Germinal center (tissue), 1 donor: ENCODE results near the gene SQOR.

Source experiments
- DNase-seq: peaks from one replicate; pipeline ENCODE4 v3.0.0; 2012; ENCODE audit warnings: mixed read lengths, low spot score

The SQOR gene

DNA sequence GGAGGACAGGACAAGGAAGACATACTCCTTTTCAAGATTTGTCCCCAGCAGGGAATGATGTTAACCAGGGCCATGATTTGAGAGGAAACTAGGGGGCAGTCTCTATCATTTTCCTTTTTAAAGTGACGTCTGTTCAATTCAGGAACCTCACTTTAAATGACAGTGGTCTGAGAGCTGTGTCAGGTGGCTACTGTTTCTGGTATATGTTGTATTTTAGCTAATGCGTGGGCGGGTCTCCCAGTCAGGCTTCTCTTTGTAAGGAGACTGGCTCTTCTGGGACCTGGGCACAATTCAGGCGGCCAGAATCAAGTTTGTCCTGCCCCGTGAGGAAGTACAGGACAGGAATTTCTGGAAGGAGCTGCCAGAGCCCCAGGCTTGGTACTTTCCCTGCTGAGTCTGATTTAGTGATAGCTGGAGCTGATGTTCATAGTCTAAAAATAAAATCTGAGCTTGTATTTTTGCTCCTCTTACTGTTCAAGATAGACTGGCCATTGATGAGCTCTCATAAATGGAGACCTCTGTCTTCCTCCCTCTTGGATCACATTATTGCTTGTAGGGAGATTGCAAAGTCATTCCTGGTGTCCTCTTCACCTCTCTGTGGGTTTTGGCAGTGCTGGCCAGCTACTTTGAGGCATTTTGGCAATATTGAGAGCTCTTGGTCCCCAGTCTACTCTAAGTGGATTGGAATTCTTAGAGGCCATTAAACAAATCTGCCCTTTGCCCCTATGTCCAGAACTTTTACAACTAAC, 25.6 kb downstream of the SQOR start:
- DNase-seq = no peak

DNA sequence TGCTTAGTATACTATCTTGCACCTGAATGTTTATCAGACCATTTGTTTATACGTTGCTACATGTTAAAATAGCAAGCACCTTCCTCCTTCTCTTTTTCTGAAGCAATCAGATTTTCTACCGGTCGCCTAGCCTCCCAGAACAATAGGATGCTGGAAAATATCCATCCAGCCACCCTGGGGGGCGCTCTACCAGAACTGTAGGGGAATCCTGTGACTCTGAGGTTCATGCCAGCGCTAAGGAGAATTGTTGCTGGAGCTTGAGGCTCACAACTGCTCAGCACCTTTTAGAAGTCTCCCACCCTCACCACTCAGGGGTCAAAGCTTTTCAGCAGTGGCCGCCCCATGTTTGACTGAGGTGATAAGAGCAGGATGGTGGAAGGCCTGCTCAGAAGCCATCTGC, 27.5 kb downstream of the SQOR start:
- no peak for DNase-seq

DNA sequence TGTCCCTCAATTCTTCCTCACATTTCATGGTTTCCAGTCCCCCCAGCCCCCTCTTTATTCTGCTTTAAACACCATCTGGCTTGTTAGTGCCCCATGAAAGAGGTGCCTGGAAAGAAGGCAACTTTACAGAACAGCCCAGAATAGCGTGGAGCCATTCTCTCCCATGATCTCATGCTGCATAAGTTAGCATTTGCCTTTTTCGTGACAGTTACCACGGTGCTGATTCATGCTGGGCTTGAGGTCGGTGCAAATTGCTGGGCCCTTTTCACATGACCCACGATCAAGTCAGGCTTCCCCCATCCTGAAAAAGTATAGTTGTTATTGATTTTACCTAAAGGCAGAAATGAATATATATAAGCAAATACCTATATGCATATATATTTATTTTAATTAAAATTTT, 29.6 kb downstream of the SQOR start:
- no peak for DNase-seq

DNA sequence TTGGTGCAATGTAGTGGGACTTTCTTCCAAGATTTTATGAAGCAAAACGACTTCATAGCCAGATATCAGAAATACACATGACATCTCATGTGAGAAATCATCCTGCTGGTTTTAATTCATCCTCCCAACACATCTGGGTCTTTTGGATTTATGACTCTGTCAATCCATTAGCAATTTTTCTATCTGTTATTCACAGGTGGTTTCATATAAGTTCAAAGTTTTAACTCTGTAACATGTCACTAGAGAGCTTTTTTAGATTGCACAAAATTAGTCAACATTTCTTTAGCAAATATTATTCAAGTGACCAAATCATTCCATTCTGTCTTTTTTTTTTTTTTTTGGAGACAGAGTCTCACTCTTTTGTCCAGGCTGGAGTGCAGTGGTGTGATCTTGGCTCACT, 30.4 kb downstream of the SQOR start:
- DNase-seq = no peak

DNA sequence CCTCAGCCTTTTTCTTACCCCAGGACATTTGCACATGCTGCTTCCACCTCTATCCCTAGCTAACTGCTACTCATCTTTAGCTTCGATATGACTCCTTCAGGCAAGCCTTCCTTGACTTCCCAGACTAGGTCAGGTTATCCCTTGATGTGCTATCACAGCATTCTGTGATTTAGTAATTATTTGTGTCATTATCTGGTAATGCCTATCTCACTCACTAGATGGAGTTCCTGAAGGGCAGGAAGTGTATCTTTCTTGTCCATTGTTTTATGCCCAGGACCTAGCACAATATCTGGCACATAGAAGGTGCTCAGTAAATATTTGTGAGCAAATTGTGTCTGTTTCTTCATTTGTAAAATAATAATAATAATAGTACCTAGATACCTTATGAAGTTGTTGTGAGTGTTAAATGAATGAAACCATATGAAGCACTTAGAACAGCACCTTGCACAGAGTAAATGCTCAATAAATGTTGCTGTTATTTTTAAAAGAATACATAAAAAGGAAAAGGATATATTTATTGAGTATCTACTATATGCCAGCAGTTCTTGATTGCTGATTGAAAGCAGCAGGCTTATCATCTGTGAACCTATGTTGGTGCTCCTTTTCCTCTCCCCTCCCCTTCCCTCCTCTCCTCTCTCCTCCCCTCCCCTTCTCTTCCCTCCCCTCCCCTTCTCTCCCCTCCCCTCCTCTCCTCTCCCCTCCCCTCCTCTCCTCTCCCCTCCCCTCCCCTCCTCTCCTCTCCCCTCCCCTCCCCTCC, 31.5 kb downstream of the SQOR start:
- no peak for DNase-seq

DNA sequence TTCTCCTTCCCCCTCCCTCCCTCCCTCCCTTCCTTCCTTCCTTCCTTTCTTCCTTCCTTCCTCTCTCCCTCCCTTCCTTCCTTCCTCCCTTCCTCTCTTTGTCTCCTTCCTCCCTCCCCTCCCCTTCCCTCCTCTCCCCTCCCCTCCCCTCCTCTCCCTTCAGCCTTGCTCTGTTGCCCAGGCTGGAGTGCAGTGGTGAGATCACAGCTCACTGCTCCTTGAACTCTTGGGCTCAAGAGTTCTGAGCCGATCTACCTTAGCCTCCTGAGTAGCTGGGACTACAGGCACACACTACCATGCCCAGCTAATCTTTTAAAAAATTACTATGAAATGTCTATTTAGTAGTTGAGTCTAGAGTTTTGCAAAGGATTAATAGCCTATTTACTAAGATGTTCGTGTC, 32.2 kb downstream of the SQOR start:
- DNase-seq = no peak

DNA sequence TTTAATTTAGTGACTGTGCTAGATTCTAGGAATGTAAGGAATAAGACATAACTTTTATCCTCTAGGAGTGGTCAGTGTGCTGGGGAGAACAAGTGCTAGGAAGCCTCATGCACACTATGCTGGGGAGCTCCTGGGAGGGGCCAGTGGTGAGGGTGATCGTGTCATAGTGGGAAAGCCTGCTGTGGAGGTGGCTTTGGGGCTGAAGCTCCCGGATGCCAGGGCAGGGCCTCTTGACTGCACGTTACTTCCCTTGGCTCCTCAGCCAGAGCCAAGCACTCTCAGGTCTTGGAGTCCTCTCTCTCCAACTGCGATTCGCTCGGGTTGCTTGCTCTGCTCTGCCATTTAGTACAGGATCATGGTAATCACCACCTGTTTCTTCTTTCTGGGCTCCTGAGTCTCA, 33.6 kb downstream of the SQOR start:
- DNase-seq = no peak

DNA sequence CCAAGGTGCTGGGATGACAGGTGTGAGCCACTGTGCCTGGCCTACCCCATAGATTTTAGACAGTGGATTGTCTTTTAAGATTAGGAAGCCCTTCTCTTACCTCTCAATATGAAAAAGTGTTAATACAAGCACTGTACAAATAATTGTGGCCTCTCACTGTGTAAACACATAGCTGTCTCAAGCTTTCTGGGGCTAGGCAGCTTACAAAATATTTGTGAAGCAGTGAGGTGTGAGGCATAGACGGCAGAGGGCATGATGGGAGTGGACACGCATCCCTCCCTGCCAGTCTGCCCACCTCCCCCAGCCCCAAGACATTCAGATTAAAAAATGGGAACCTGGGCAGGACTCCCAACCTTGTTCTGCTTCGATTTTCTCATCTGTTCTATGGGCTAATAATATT, 34.6 kb downstream of the SQOR start:
- DNase-seq = no peak

DNA sequence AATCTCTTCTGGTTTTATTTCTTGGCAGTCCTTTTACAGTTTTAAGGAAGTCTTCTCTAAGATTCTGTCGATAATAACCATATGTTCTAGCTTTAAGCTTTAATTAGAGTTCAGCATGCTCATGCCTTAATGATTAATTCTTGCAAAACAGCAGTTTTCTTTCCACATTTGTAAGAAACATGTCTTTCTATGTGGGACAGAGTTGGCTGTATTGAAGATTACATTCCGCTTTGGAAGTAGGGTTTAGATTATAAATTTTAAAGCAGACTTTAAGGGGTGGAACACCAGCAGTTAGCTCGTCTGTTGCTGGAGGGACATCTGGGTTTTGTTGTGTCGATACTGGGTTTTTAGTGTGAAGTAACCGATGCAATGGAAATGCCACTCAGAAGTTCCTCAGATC, 35.3 kb downstream of the SQOR start:
- DNase-seq = no peak

DNA sequence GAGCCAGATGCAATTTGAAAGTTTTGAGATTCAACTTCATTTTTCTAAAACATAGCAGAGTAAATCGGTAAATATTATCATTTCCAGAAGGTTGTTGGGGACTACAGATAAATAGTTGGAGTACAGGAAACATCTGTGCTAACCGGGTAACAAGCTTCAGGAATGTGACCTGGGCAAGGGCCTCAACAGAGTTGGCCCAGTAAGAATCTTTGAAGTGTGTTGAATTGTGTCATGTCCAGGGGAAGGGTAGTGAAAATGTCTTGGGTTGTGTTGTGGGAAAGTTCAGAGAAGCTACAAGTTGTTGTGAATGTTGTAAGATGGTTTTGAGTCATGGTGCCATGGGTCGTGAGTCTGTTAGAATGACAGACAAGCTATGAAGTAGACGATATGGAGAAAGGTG, 35.7 kb downstream of the SQOR start:
- no peak for DNase-seq

DNA sequence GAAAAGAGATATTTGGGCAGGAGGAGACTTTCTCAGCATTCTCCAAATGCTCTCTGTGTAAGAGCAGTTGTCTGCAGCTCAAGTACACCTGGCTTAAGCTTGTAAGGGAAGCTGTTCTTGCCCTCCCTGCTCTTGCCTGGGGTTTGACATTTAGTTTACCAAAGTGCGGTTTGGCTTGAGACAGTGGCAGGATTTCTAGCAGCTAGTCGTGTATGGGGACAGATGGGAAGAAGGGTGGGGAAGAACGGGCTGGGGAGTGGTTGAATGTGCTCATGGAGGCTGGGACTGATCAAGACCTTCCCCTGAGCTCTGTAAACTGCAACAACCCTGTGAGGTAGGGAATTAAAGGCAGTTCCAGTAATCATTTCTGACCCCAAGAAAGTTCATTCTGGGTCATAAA, 39.8 kb downstream of the SQOR start:
- DNase-seq = no peak

DNA sequence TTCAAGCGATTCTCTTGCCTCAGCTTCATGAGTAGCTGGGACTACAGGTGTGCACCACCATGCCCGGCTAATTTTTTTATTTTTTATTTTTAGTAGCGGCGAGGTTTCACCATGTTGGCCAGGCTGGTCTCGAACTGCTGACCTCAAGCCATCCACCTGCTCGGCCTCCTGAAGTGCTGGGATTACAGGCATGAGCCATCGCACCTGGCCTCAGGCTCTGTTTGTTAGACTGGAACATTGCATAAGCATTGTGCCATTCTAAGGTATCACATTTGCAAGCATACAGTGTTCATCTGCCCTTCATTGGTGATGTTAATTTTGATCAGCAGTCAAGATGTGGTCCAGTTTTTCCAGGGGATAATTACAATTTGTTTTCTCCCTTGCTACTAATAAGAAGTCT, 43.0 kb downstream of the SQOR start:
- DNase-seq = no peak

DNA sequence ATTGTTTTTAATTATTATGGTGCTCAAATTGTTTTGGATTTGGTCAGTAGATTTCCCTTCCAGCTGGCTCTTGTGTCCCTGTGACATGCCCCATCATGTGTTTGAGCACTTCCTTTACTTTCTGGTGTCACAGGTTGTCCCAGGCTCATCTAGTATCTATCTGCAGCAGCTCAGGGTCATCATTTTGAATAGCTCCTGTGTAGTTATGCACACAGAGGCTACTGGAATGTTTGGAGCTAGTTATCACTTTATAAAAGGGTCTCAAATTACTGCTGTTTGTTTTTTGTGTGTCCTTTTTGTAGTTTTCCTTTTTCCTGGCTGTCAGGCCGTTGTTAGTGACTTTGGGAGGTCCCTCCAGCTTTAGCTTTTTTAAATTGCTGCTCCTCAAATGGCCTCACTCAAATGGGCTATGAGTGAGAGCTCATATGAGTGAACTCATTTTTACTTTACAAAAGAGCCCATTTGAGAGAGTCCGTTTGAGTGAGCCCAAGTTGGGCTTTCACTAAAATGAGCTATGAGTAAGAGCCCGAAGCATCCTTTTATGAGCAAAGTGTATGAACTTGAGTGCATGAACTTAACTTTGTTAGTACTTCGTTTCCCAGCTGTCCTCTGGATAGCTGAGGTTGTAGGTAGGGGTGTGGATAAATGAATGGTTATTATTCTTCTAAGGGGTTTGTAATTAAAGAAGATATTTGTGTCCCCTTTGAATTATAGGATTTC, 43.8 kb downstream of the SQOR start:
- no peak for DNase-seq

DNA sequence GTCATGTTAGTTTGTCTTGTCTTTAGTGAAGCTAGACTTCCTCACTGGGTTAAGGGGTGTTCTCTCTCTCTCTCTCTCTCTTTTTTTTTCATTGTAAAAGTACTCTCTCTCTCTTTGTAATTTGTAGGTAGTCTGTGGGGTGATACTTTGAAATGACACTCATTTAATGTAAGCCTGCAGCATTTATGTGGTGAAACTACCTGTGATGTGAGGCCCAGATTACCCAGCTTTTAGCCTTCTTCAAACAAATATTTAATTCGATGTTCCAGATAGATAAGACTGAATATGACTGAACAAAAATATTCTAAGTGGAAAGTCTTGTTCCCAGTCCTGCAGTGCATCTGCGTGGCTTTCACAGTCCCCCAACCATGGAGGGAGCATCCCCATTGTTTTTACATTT, 49.7 kb downstream of the SQOR start:
- no peak for DNase-seq

DNA sequence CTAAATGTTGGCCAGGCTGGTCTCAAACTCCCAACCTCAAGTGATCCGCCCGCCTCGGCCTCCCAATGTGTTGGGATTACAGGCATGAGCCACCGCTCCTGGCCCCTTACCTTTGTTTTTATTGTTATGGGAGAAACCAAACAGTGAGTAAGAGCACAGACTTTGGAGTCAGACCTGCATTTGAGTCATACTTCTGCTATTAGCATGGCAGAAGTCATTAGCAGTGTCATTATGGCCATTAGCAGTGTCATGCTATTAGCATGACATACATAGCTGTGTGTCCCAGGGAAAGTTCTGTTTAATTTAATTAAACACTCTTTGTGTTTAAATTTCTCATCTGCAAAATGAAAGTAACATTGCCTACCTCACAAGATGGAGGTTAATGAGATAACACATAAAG, 54.8 kb downstream of the SQOR start:
- no peak for DNase-seq

DNA sequence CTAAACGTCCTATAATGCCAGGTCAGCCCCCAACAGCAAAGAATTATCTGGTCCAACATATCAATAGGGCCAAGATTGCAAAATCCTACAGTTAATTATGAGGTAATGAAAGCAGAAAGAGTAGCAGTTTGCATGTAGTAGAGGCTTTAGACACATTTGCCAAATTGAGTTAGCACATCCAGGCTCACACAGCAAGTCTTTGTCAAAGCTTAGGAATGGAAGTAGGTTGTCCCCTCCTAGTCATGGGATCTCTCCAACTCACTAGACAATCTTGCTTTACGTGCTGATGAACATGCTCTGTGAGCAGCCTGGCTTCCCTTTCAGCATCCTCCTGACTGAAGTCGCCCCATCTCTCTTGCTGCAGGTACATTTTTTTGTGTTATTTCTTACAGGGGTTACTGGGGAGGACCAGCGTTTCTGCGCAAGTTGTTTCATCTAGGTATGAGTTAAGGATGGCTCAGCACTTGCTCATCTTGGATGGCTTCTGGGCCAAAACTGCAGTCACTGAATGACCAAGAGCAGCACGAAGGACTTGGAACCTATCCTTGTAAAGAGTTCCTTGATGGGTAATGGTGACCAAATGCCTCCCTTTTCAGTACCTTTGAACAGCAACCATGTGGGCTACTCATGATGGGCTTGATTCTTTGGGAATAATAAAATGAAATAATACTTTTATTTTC, 55.9 kb downstream of the SQOR start:
- DNase-seq = no peak

DNA sequence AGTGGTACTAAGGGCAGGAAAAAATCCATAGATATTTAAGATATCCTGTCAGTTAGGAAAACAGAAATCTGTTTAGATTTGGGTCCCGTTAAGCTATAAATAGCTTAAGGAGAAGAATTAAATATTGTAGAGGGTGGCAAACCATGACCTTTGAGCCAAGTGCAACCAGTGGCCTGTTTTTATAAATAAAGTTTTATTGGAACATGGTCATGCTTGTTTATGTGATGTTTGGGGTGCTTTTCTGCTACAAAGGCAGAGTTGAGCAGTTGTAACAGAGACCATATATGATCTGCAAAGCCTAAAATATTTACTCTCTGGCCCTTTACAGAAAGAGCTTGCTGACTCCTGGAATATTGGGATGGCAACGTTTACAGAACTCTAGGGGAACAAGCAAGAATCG, 66.3 kb downstream of the SQOR start:
- DNase-seq = no peak

DNA sequence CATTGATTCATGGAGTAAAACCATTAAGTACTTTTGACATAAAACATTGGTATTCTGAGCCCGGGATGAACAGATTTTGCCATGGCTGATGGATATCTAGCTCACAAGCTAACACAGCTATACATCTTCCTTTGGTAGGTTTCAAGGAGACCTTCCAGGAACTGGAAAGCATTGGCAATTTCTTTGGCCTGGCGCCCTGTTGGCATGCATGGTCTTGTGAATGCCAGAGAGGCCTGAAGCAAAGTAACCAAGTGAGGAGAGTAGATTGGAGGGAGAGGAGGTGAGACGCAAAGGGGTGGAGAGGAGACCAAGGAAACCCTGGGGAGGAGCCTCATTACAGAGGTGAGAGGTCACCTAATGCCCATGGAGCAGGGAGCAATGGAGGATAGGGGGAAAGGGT, 67.2 kb downstream of the SQOR start:
- DNase-seq = no peak

DNA sequence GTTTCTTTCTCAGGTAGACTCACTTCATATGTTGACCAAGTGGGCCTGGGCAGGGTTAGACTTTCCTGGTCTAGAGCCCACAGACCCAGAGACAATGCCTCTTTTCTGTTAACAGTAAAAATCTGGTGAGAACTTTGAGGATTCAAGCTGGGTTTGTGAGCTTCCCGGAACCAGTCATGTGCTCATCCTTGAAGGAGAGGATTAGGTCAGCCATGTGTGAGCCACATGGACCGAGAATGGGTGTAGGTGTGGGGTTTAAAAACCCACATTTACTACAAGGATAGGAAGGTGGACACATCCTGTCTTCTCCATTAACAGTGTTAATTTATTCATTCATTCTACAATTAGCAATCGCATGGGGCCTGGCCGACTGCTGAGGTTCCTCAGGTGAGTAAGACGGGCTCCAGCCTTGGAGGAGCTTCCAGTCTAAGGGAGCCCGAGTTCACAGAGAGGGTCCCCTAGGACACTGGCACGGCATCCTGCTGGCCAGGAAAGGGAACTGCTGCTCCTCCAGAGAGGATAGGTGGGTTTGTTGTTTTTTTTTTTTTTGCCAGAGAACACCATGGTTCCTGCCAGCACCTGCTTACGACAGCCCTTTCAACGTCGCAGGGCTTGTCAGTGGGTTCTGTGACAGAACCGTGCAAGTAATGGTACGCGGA, 69.0 kb downstream of the SQOR start:
- DNase-seq = no peak

DNA sequence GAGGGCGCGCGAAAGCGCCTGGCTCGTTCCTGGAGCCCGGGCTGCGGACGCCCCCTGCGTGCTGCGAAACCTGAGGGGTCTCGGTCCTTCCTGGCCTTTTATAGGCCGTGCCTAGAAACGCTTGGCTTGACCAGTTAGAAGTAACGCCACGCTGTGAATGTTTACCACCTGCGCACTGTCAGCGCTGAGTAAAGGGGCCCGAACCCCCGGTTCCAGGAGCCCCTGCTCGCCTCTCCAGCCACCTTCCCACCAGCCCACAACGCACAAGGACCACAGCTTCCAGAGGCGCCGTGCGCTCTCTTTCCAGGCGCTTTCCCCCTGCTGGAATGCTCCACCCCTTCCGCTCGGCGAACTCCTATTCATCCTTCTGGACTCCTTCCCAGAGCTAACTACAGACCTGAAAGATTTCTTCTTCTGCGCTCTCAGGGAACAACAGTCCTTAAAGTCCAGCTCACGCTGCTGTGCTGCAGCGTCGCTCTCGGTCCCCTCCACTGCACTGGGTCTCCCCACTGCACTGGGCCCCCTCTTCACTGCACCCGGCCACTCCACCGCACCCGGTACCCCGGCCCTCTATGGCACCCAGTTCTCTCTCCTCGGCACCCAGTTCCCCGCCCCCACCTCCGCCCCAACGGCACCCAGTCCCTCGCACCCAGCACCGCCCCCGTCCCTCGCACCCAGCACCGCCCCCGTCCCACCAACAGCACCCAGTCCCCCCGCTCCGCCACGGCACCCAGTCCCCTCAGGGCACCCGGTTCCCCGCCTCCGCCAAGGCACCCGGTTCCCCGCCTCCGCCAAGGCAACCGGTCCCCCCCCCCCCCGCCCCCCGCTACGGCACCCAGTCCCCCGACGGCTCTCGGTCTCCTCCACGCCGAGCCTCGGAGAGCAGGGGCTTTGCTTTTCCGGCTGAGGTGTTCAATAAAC, 69.8 kb downstream of the SQOR start:
- DNase-seq = no peak
